GM12873 (cell line): ENCODE results near the gene PHC2.

Source experiments
- CTCF ChIP-seq: IDR thresholded peaks from 2 replicates; pipeline ENCODE4 v1.5.1; 2012; ENCODE audit warnings: low read depth, mild to moderate bottlenecking, moderate library complexity, low read length, control low read depth; ENCODE audit not compliant: insufficient read depth; ENCODE audit errors: missing control alignments

Gene PHC2

GRCh38 chr1:33292726-33293340 lies 138.1 kb downstream of the PHC2 start:
- TF ChIP-seq CTCF, result no peak

GRCh38 chr1:33289858-33290154 lies 141.1 kb downstream of the PHC2 start:
- TF ChIP-seq CTCF, result no peak

- TF ChIP-seq CTCF, result no peak
These were observed 141.7 kb downstream of the PHC2 start for GRCh38 chr1:33288976-33289857.

GRCh38 chr1:33287317-33287716 lies 143.6 kb downstream of the PHC2 start:
- TF ChIP-seq CTCF, result no peak

- no peak for TF ChIP-seq CTCF
These were observed 144.3 kb downstream of the PHC2 start for GRCh38 chr1:33286451-33287185.

- TF ChIP-seq CTCF, result no peak
These were observed 146.8 kb downstream of the PHC2 start for GRCh38 chr1:33284049-33284448.

- TF ChIP-seq CTCF, result no peak
These were observed 148.1 kb downstream of the PHC2 start for GRCh38 chr1:33282791-33283190.
